SH-SY5Y (cell line): ENCODE results near the gene C2CD4B.

ENCODE experiments used
- GATA2 ChIP-seq: IDR thresholded peaks from 2 replicates; pipeline ENCODE4 v1.6.1; 2011; ENCODE audit warnings: mild to moderate bottlenecking, low read depth, low read length
- GATA3 ChIP-seq: IDR thresholded peaks from 2 replicates; pipeline ENCODE4 v1.6.1; 2011; ENCODE audit warnings: low read depth, mild to moderate bottlenecking, low read length, moderate library complexity

DNA sequence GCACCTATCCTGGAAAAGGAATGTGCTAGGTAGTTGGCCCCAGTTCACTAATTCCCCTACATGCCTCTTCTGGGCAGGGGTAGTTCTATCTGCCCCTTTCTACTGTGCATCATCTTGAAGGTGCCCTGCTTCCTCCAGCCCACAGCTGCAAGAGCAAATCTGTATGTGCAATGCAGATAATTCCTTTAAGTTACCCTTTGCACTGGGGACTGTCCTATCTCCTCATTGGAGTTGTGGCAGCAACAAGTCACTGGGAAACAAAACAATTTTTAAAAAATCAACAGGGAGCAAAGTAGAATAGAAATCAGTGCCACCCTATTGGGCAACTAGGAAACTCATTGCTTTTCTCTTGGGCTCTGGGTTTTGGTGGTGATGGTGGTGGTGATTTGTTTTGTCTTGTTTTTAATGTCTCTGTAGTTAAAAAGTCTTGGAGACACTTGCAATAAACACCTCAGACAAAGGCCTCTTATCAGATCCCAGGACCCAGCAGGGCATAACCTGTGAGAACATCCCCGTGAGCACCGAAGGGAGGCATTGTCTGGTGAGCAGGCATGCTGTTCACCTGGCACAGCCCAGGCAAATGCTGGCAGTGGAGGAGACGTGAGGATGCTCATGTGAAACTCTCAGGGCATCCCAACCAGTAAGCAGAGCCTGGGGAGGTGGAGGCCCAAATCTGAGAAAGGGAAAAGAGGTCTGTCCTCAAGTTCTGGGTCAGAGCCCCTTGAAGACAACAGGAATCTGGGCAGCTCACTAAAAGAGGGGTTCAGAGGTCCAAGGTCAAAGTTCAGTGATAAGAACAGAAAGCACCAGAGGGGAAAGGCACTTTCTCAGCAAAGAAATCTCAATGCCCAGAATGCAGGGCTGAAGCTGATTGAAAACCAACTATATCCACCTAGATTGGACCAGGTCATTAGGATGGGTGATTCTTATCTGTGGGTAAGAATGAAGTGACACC, 27.9 kb downstream of the C2CD4B start:
- TF ChIP-seq GATA3 (no peak), GATA2 (no peak)
